Ovary (tissue), 3 donors: ENCODE data around the gene PTPN21.

Experiments
- CTCF ChIP-seq, 3 donors: fragments of 450-650 bp in 2 of 3; fragments of 200-600 bp in 1 of 3; IDR thresholded peaks; one replicate each; pipeline versions ENCODE4 v1.5.1 to v1.8.0; 2016 to 2022; ENCODE audit warnings: antibody characterized with exemption in 3 of 3, mild to moderate bottlenecking in 1 of 3
- POLR2A ChIP-seq: fragments of 450-650 bp; IDR thresholded peaks from one replicate; pipeline ENCODE4 v1.6.1; 2017; ENCODE audit warnings: antibody characterized with exemption, mild to moderate bottlenecking, moderate library complexity
- donor health status: DM: no; HTN: no; CAD: no.

DNA sequence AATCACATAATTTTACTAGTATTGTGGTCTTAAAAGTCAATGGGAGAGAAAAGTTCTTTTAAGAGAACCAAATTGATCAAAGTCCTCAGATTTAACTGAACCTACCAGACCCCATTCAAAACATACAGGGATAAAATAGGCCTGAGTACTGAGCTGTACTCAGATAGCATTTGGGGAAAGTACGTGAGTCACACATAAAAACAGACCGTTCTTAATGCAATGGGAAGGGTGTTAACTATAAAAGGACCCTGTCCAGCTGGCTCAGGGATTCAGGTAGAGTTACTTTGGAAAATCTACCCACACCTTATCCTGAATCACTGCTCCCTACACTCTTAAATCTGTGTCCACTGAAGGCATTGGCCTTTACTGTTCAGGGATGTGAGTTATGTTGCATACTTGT lies 78.0 kb downstream of the PTPN21 start:
- TF ChIP-seq CTCF (IDR thresholded peaks at IDR 0.05), result no peak
- TF ChIP-seq POLR2A, result no peak
